GM12878 (cell line): Measurements from ENCODE around the gene APOA4.

Experiments used
- CEBPB ChIP-seq, 2 experiments: fragments of 150-350 bp in 1 of 2; IDR thresholded peaks; 2 replicates each; pipeline ENCODE4 v1.6.1; 2012 to 2014; ENCODE audit warnings: low read depth in 2 of 2, low read length in 2 of 2, borderline replicate concordance in 1 of 2, inconsistent platforms in 1 of 2
- CHD4 ChIP-seq: fragments of 200-600 bp; sonication (generic); IDR thresholded peaks from 2 replicates; pipeline ENCODE4 v1.6.1; 2016; ENCODE audit warnings: mild to moderate bottlenecking
- CTCF ChIP-seq, 3 experiments: IDR thresholded peaks in 2 of 3; conservative IDR thresholded peaks in 1 of 3; 2 replicates each; pipeline ENCODE4 v1.5.1; 2011; ENCODE audit warnings: low read depth in 3 of 3, low read length in 3 of 3, mild to moderate bottlenecking in 3 of 3, control low read depth in 2 of 3, moderate library complexity in 2 of 3, inconsistent platforms in 1 of 3, mixed read lengths in 1 of 3; ENCODE audit not compliant: control insufficient read depth in 2 of 3, insufficient read depth in 1 of 3; ENCODE audit errors: extremely low read depth in 1 of 3
- DPF2 ChIP-seq: fragments of 450-650 bp; IDR thresholded peaks from 2 replicates; pipeline ENCODE4 v1.6.1; 2017; ENCODE audit warnings: mild to moderate bottlenecking
- IRF3 ChIP-seq: fragments of 450-650 bp; IDR thresholded peaks from 2 replicates; pipeline ENCODE4 v1.6.1; 2014; ENCODE audit warnings: mild to moderate bottlenecking
- NR2C2 ChIP-seq: IDR thresholded peaks from 2 replicates; pipeline ENCODE4 v1.6.1; 2011; ENCODE audit warnings: borderline replicate concordance, low read depth; ENCODE audit not compliant: control insufficient read depth, insufficient read length
- POLR2A ChIP-seq: IDR thresholded peaks from 2 replicates; pipeline ENCODE4 v1.6.1; 2011; ENCODE audit warnings: low read depth, mild to moderate bottlenecking, low read length
- POLR2AphosphoS5 ChIP-seq: IDR thresholded peaks from 2 replicates; pipeline ENCODE4 v1.6.1; 2011; ENCODE audit warnings: mild to moderate bottlenecking, low read length, inconsistent platforms
- SIN3A ChIP-seq: IDR thresholded peaks from 2 replicates; pipeline ENCODE4 v1.6.1; 2012; ENCODE audit warnings: low read depth, low read length, improper control_type of control experiment
- TBL1XR1 ChIP-seq: IDR thresholded peaks from 2 replicates; pipeline ENCODE4 v1.6.1; 2012; ENCODE audit warnings: low read depth, low read length, improper control_type of control experiment
- TCF3 ChIP-seq: IDR thresholded peaks from 2 replicates; pipeline ENCODE4 v1.6.1; 2012; ENCODE audit warnings: low read depth, mild to moderate bottlenecking, low read length, borderline replicate concordance; ENCODE audit not compliant: insufficient read depth

GRCh38 chr11:116871248-116871647 is 48.1 kb upstream of the APOA4 start:
- no peak for TF ChIP-seq DPF2
- TF ChIP-seq POLR2A = no peak
- TF ChIP-seq SIN3A = no peak
- TF ChIP-seq CTCF (IDR thresholded peaks at IDR 0.05 in 2 of 3, conservative IDR thresholded peaks at IDR 0.05 in 1 of 3; ENCODE audit: control insufficient read depth in 2 of 3, extremely low read depth in 1 of 3, insufficient read depth in 1 of 3, low read depth in 3 of 3, low read length in 3 of 3) = no peak
- no peak for TF ChIP-seq POLR2AphosphoS5
- TF ChIP-seq NR2C2 = no peak
- TF ChIP-seq IRF3 = no peak
- TF ChIP-seq TBL1XR1 = no peak
- TF ChIP-seq TCF3 = no peak
- TF ChIP-seq CHD4 = no peak
- TF ChIP-seq CEBPB (IDR thresholded peaks at IDR 0.05; ENCODE audit: borderline replicate concordance in 1 of 2, low read depth in 2 of 2, low read length in 2 of 2) = no peak
